Kidney (tissue), 14 donors: Measurements from ENCODE around the gene SLAMF8. TPM values are rescaled to one million over a fixed set of nuclear protein-coding genes. Genes with fewer than 3 reads are reported as not detected.

Source experiments
- DNase-seq, 5 donors: peaks; one replicate each; pipeline ENCODE4 v3.0.0-alpha.2; 2013 to 2020
- FAIRE-seq: peaks from 2 replicates; lab custom pipeline; 2012; peaks lifted over from hg19 to GRCh38; lab: Jason Lieb, UNC
- H3K27ac ChIP-seq, 2 donors: one replicate each; pipeline ENCODE4 v1.7.0; 2013; ENCODE audit warnings: low read depth in 2 of 2, low read length in 2 of 2, inconsistent platforms in 1 of 2
- H3K27me3 ChIP-seq: one replicate; pipeline ENCODE4 v1.7.1; 2013; ENCODE audit warnings: low read length, inconsistent platforms; ENCODE audit not compliant: control insufficient read depth, insufficient read depth
- H3K36me3 ChIP-seq, 3 donors: one replicate each; pipeline versions ENCODE4 v1.7.0 to v1.7.1; 2013; ENCODE audit warnings: low read length in 3 of 3, control low read depth in 1 of 3, inconsistent platforms in 1 of 3; ENCODE audit not compliant: insufficient read depth in 3 of 3, control insufficient read depth in 2 of 3
- H3K4me1 ChIP-seq, 3 donors: one replicate each; pipeline versions ENCODE4 v1.7.0 to v1.7.1; 2013; ENCODE audit warnings: low read length in 3 of 3, inconsistent platforms in 1 of 3, low read depth in 1 of 3; ENCODE audit not compliant: control insufficient read depth in 2 of 3, insufficient read depth in 2 of 3
- H3K4me3 ChIP-seq, 3 donors: one replicate each; pipeline versions ENCODE4 v1.7.0 to v1.8.1; 2013; ENCODE audit warnings: low read length in 3 of 3, control low read depth in 1 of 3, inconsistent platforms in 1 of 3
- H3K9ac ChIP-seq, 3 donors: one replicate each; pipeline versions ENCODE4 v1.7.0 to v1.7.1; 2013; ENCODE audit warnings: low read length in 3 of 3, control low read depth in 1 of 3, inconsistent platforms in 1 of 3
- H3K9me3 ChIP-seq, 3 donors: one replicate each; pipeline versions ENCODE4 v1.7.0 to v1.7.1; 2013; ENCODE audit warnings: low read length in 3 of 3, control low read depth in 1 of 3, inconsistent platforms in 1 of 3; ENCODE audit not compliant: control insufficient read depth in 2 of 3, insufficient read depth in 1 of 3
- intact Hi-C: fragments of 100-400 bp; cut with DNase I; formaldehyde crosslinking; loops from one replicate; pipeline ENCODE4 v1.11.1; 2022
- polyA plus RNA-seq: library from polyadenylated mRNA; stranded (reverse); fragments of 350-450 nt; fragmentation: Illumina TruSeq; extraction: RNeasy Lipid Tissue Mini Kit (QIAGEN cat#74804); gene quantifications from one replicate; pipeline ENCODE4 v1.2.3, GENCODE V29; 2014; ENCODE audit warnings: low read depth, low replicate concordance; ENCODE audit not compliant: insufficient read depth
- total RNA-seq: library from RNA; stranded (reverse); fragmentation: NEBNext Ultra II Directional; extraction: Animal tissue kit (Norgen Biotek cat#: 25700); gene quantifications from one replicate; pipeline ENCODE4 v1.2.1, GENCODE V29; 2021
- TF ChIP-seq, protein P1 (sequence below): IDR thresholded peaks from 3 replicates; pipeline ENCODE4 v1.5.1; 2012; ENCODE audit warnings: mild to moderate bottlenecking, moderate library complexity, borderline replicate concordance; ENCODE audit not compliant: insufficient read depth; ENCODE audit errors: extremely low read depth
- donor health status: control.
- donor health status: control.
- donor health status: control.
- donor health status: control.
- donor health status: control.
- donor health status: DM: yes; HTN: yes; CAD: no.
- donor health status: Normal renal cell carcinoma (clear cell type).

Gene SLAMF8
- total and polyA plus RNA-seq, 2 donors from 2014 or later: 1.8 to 12.0 TPM

DNA sequence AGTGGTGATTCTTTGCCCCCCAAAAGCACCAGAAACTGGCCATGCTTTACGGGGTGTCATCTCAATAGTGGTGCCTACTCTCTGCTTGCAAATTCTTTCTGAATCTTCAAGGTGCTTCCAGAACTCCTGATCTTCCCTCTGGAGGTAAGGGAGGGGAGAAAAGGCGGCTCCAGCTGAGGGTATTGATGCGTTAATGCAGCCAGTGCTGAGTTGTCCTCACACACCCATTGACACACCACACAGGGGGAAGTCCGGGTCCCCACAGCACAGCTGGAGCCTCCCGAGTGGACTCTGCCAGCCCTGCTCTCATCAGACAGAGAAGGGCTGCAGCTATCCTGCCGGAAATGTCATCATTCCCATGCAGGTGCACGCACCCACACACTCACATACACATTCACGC lies 34.5 kb downstream of the SLAMF8 start:
- FAIRE-seq: no peak

GRCh38 chr1:159862031-159862430 lies 35.4 kb downstream of the SLAMF8 start:
- Histone ChIP-seq H3K36me3 (no peaks in the 10 kb centered on the region), H3K9me3 (no peaks in the 10 kb centered on the region), H3K27ac (no peak overlapping the region), H3K27me3 (no peaks in the 10 kb centered on the region), H3K4me1 (no peaks in the 10 kb centered on the region), H3K9ac (no peak overlapping the region), H3K4me3 (no peak overlapping the region)
- DNase-seq (no peak), FAIRE-seq (no peak)
- TF ChIP-seq, protein P1, sequence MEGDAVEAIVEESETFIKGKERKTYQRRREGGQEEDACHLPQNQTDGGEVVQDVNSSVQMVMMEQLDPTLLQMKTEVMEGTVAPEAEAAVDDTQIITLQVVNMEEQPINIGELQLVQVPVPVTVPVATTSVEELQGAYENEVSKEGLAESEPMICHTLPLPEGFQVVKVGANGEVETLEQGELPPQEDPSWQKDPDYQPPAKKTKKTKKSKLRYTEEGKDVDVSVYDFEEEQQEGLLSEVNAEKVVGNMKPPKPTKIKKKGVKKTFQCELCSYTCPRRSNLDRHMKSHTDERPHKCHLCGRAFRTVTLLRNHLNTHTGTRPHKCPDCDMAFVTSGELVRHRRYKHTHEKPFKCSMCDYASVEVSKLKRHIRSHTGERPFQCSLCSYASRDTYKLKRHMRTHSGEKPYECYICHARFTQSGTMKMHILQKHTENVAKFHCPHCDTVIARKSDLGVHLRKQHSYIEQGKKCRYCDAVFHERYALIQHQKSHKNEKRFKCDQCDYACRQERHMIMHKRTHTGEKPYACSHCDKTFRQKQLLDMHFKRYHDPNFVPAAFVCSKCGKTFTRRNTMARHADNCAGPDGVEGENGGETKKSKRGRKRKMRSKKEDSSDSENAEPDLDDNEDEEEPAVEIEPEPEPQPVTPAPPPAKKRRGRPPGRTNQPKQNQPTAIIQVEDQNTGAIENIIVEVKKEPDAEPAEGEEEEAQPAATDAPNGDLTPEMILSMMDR: no peak
- intact Hi-C loops: no loop called here

More for the DNA sequence above, 34.5 kb downstream of the SLAMF8 start:
- no peak overlapping the region for H3K4me3 ChIP-seq
- no peak overlapping the region for H3K9ac ChIP-seq
- H3K36me3 ChIP-seq: no peaks in the 10 kb centered on the region
- H3K27me3 ChIP-seq: no peaks in the 10 kb centered on the region
- no peak for DNase-seq
- no peaks in the 10 kb centered on the region for H3K9me3 ChIP-seq
- H3K4me1 ChIP-seq: no peaks in the 10 kb centered on the region
- TF ChIP-seq, protein P1: no peak
- intact Hi-C loops: no loop called here
- no peak overlapping the region for H3K27ac ChIP-seq

DNA sequence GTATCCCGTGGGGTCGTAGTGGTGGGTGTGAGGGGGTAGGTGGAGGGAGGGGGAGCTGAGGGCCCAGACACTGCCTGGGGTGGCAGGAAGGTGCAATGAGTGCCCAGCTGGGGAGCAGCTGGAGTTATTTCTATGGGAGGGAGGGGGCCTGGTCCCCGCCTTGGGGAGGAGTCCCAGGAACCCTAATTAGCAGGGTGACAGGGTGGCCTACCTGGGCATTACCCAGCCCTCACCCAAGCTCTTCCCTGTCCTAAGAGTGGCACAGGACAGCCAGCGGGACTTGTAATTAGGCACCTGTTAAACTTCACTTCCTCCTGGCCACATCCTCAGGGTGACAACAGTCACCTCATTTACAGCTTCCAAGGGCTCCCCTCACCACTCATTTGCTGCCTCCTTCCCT lies 35.9 kb downstream of the SLAMF8 start, which contains the start of gene VSIG8:
VSIG8 (minus strand) TSS at position 101 of the 400 bp plus-strand sequence. CDS start 136 bp downstream, outside the sequence.
- no peaks in the 10 kb centered on the region for H3K9me3 ChIP-seq
- peaks cover 0 to 1% (median 0%) of the 10 kb centered on the region in 3 donors for H3K4me1 ChIP-seq
- H3K4me3 ChIP-seq: no peak within 1 kb of the TSS
- FAIRE-seq (no peak), DNase-seq (no peak)
- H3K27me3 ChIP-seq: no peaks in the 10 kb centered on the region
- TF ChIP-seq, protein P1: no peak
- no peaks in the 10 kb centered on the region for H3K36me3 ChIP-seq
- intact Hi-C loops: no loop called here
- no peak within 1 kb of the TSS for H3K27ac ChIP-seq
- H3K9ac ChIP-seq: no peak within 1 kb of the TSS

- no peak for DNase-seq
- Histone ChIP-seq H3K27ac (no peak overlapping the region), H3K9ac (no peak overlapping the region), H3K4me3 (no peak overlapping the region), H3K27me3 (no peaks in the 10 kb centered on the region), H3K36me3 (no peaks in the 10 kb centered on the region), H3K4me1 (peaks cover 0 to 9% (median 8%) of the 10 kb centered on the region in 3 donors), H3K9me3 (no peaks in the 10 kb centered on the region)
- TF ChIP-seq, protein P1: no peak
- no peak for FAIRE-seq
- intact Hi-C loops: no loop called here
Measured at GRCh38 chr1:159864262-159864661, 37.6 kb downstream of the SLAMF8 start.
